Measurements from ENCODE around the gene SFMBT1.

The SFMBT1 gene

GRCh38 chr3:53022647-53023046 is 23.2 kb downstream of the SFMBT1 start:
- TF ChIP-seq POLR2AphosphoS5 (IDR thresholded peaks at IDR 0.05; ENCODE audit: low read depth, low read length) (no peak), SIN3A (IDR thresholded peaks at IDR 0.05; ENCODE audit: borderline replicate concordance, insufficient read depth, low read length) (no peak)

GRCh38 chr3:53016236-53016635 is 29.6 kb downstream of the SFMBT1 start:
- TF ChIP-seq TAF1 (IDR thresholded peaks at IDR 0.05; ENCODE audit: borderline replicate concordance, insufficient read depth, low read length) (no peak), REST (IDR thresholded peaks at IDR 0.05; ENCODE audit: insufficient read depth in 1 of 2, low read depth in 2 of 2, low read length in 2 of 2) (no peak), POLR2AphosphoS5 (IDR thresholded peaks at IDR 0.05; ENCODE audit: low read depth, low read length) (no peak), SIN3A (IDR thresholded peaks at IDR 0.05; ENCODE audit: borderline replicate concordance, insufficient read depth, low read length) (no peak), FOXP2 (optimal IDR thresholded peaks at IDR 0.05; ENCODE audit: borderline replicate concordance, extremely low read depth, extremely low read length, insufficient read depth) (no peak)

DNA sequence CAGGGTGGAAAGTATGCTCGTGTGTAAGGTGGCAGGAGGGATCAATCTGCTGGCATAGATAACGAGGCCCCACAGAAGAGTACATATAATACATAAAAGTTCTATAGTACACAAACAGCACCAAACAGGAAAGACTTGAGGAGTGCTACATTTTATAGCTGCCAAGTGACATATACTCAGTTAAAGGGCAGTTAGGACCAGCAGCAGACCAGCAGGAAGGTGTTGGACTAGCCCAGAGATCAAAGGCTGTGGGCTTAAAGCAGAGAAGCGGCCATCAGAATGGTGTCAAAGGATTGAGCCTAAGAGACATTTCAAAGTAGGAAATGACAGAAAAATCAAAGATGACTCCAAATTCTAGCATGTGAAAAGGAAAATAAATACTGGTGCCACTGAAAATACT is 34.5 kb downstream of the SFMBT1 start:
- TF ChIP-seq FOXP2 (optimal IDR thresholded peaks at IDR 0.05; ENCODE audit: borderline replicate concordance, extremely low read depth, extremely low read length, insufficient read depth) (no peak), POLR2AphosphoS5 (IDR thresholded peaks at IDR 0.05; ENCODE audit: low read depth, low read length) (no peak)

GRCh38 chr3:53009826-53010539 is 35.9 kb downstream of the SFMBT1 start:
- TF ChIP-seq FOXP2 (optimal IDR thresholded peaks at IDR 0.05; ENCODE audit: borderline replicate concordance, extremely low read depth, extremely low read length, insufficient read depth) (no peak), TAF1 (IDR thresholded peaks at IDR 0.05; ENCODE audit: borderline replicate concordance, insufficient read depth, low read length) (no peak), SIN3A (IDR thresholded peaks at IDR 0.05; ENCODE audit: borderline replicate concordance, insufficient read depth, low read length) (no peak), REST (IDR thresholded peaks at IDR 0.05; ENCODE audit: insufficient read depth in 1 of 2, low read depth in 2 of 2, low read length in 2 of 2) (no peak), POLR2AphosphoS5 (IDR thresholded peaks at IDR 0.05; ENCODE audit: low read depth, low read length) (no peak)

- TF ChIP-seq POLR2AphosphoS5 (IDR thresholded peaks at IDR 0.05; ENCODE audit: low read depth, low read length) (no peak), TAF1 (IDR thresholded peaks at IDR 0.05; ENCODE audit: borderline replicate concordance, insufficient read depth, low read length) (no peak), REST (IDR thresholded peaks at IDR 0.05; ENCODE audit: insufficient read depth in 1 of 2, low read depth in 2 of 2, low read length in 2 of 2) (no peak), SIN3A (IDR thresholded peaks at IDR 0.05; ENCODE audit: borderline replicate concordance, insufficient read depth, low read length) (no peak), FOXP2 (optimal IDR thresholded peaks at IDR 0.05; ENCODE audit: borderline replicate concordance, extremely low read depth, extremely low read length, insufficient read depth) (no peak)
Measured at GRCh38 chr3:53008932-53009331, 36.9 kb downstream of the SFMBT1 start.

- no peak for TF ChIP-seq FOXP2 (optimal IDR thresholded peaks at IDR 0.05; ENCODE audit: borderline replicate concordance, extremely low read depth, extremely low read length, insufficient read depth)
- no peak for TF ChIP-seq POLR2AphosphoS5 (IDR thresholded peaks at IDR 0.05; ENCODE audit: low read depth, low read length)
- TF ChIP-seq REST (IDR thresholded peaks at IDR 0.05; ENCODE audit: insufficient read depth in 1 of 2, low read depth in 2 of 2, low read length in 2 of 2), result no peak
Measured at GRCh38 chr3:53005854-53006513, 39.9 kb downstream of the SFMBT1 start.

Measured in PFSK-1 (cell line).